ENCODE measurements around the gene RALGAPA2.
"Not testable (repeated sequence)": the region's sequence is repeated elsewhere in the genome, so short reads cannot be mapped to it uniquely, and the experiment has no call there.

The RALGAPA2 gene

GRCh38 chr20:20367575-20368417, 344.6 kb downstream of the RALGAPA2 start, which contains the start of gene INSM1:
TSS of gene INSM1 (plus strand) at chr20:20368104. CDS start at chr20:20368268, 164 bp downstream.
- DNase-seq (ENCODE audit: low read depth), result no peak

- no peak for DNase-seq (ENCODE audit: low read depth)
Measured at GRCh38 chr20:20366876-20367574, 345.4 kb downstream of the RALGAPA2 start.

GRCh38 chr20:20366551-20366875, 345.9 kb downstream of the RALGAPA2 start:
- DNase-seq (ENCODE audit: low read depth), result no peak

GRCh38 chr20:20365480-20366161, 346.8 kb downstream of the RALGAPA2 start:
- DNase-seq (ENCODE audit: low read depth), result no peak

- DNase-seq (ENCODE audit: low read depth), result no peak
Measured at GRCh38 chr20:20364593-20365479, 347.6 kb downstream of the RALGAPA2 start.

- no peak for DNase-seq (ENCODE audit: low read depth)
Measured at GRCh38 chr20:20363799-20364592, 348.4 kb downstream of the RALGAPA2 start.

- no peak for DNase-seq (ENCODE audit: low read depth)
Measured at GRCh38 chr20:20363434-20363798, 349.0 kb downstream of the RALGAPA2 start.

GRCh38 chr20:20362774-20363433, 349.5 kb downstream of the RALGAPA2 start:
- no peak for DNase-seq (ENCODE audit: low read depth)

GRCh38 chr20:20360464-20360863, 352.0 kb downstream of the RALGAPA2 start:
- no peak for DNase-seq (ENCODE audit: low read depth)

- DNase-seq (ENCODE audit: low read depth), result no peak
Measured at GRCh38 chr20:20359628-20360027, 352.8 kb downstream of the RALGAPA2 start.

- DNase-seq (ENCODE audit: low read depth), result no peak
Measured at GRCh38 chr20:20358801-20359200, 353.6 kb downstream of the RALGAPA2 start.

- not testable (repeated sequence) for DNase-seq (ENCODE audit: low read depth)
Measured at GRCh38 chr20:20355503-20355902, 356.9 kb downstream of the RALGAPA2 start.

GRCh38 chr20:20353576-20353975, 358.9 kb downstream of the RALGAPA2 start:
- no peak for DNase-seq (ENCODE audit: low read depth)

- no peak for DNase-seq (ENCODE audit: low read depth)
Measured at GRCh38 chr20:20344476-20344875, 368.0 kb downstream of the RALGAPA2 start.

- DNase-seq (ENCODE audit: low read depth), result no peak
Measured at GRCh38 chr20:20343932-20344331, 368.5 kb downstream of the RALGAPA2 start.
